Right forelimb (tissue), 1 donor: ENCODE results near the gene CDH4.

Experiments
- DNase-seq: peaks from one replicate; pipeline ENCODE4 v3.0.0-alpha.2; 2018

The CDH4 gene

DNA sequence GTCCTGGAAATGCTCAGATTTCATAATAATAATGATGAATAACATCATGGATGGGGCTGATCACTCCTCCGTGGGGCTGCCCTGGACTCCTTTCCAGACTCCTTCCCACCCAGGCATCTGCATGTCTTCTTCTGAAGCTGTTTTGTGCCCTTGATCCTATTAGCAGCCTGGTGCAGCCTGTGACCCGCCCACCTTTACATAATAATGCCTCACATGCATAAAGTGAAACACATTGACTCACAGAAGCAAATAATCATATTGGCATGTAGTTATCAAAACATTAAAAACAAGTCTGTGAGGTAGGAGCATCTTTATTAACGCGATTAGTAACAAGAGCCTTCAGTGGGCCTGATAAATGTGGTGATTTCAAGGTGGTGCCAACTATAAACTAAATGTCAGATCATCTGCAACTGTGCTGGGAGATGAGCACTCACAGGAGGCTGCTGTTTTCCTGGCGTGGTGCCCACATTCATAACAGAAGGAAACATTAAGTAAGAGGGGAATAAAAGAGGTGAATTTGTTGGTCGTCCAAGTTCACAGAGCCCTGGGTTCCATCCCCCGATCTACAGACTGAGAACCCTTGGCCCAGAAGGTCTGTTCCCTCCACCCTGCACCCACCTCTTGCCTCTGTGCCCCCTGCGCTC lies 344.7 kb downstream of the CDH4 start:
- DNase-seq: no peak

DNA sequence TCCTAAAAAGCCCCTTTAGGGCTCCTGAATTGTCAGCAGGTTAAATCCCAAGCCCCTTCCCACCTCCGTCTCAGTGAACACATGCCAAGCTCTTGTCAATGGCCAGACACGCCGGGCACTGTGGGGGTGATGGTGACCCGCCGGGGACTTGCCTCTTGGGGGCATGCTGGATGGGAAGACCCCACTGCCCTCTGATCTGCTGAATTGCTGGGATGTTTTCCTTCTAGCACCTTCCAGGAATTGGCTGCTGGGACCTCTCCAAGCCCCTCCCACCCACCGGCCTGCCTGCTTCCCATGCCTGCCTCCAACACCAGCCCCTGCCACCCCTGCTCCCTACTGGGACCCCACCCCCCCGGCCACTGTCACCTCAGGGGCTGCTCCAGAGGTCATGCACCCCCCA lies 345.9 kb downstream of the CDH4 start:
- no peak for DNase-seq

DNA sequence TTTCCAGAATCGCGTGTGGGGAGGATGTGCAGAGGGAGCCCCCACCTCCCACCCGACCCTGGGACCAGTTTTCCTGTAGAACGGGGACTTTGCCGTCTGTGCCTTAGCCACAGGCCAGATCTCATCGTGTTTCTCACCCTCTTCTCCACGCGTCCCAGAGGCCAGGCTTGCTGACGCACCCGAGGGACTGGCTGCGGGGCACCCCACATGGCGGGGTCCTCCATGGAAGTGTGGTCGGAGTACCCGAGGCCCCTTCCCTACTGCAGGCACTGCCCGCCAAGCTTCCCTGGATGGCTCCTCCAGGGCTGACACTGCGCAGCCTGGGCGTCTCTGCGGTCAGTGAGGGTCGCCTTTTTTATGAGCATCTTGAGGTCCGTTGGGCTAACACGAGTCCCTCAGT lies 346.5 kb downstream of the CDH4 start:
- no peak for DNase-seq

DNA sequence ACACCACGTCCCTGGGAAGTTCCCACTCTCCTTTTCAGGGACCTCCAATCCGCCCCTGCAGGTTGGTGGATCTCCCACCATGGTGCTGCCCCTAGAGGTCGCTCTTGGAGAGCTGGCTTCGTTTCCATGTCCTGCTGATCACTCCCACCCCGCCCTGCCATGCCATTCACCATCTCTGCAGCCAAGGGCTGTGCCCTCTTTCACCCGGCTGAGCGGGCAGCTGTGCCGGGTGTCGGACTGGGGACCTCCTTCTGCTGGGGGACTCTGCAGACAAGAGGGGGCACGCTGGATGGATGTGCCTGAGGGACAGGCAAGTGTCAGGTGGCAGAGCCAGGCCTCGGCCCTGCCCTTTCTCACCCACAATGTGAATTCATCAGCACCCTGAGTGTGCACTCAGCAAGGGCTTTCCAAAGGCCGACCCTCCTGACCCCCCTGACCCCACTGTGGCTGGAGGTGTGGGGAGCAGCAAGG lies 347.0 kb downstream of the CDH4 start:
- DNase-seq: no peak

DNA sequence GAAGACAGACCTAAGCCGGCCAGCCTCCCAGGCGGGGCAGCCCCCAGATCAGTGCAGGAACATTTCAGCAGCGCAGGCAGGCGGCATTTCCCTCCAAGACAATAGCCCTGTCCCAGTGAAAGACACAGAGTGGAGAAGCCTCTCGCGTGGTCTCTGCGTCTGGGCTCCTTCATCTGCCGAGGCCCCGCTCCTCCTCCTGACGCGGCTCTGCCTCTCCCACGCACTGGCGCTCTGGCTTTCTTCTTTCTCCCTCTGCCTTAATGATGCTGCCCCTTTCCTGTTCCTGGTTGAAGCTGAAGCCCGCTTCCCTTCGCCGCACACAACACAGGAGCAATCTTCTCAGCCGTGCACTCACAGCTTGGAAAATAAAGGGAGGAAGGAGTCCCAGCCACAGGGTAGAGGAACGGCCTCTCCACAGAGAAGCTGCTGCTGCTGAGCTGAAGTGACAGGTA lies 347.5 kb downstream of the CDH4 start:
- DNase-seq: no peak

DNA sequence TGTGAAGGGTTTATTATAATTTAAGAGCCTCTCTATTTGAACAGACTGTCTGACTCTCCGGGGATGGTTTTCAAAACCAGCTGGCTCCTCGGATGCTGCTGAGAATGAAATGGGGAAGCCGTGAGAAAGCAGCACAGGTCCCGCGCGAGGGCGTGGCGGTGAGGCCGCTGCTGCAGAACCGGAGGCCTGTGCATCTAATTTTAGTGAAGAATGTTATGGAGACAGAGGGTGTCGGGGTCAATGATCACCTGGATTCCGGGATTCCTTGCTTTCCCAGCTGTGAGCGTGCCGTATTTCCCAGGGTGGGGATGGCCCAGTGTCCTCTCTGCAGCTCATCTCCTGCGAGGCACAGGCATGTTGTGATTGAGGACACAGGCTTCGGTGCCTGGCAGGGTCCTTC lies 348.0 kb downstream of the CDH4 start:
- no peak for DNase-seq

GRCh38 chr20:61601361-61601760 lies 349.3 kb downstream of the CDH4 start:
- DNase-seq: no peak

- DNase-seq: no peak
These were observed 349.8 kb downstream of the CDH4 start for GRCh38 chr20:61601853-61602252.

GRCh38 chr20:61603715-61604114 lies 351.7 kb downstream of the CDH4 start:
- DNase-seq: no peak

- no peak for DNase-seq
These were observed 352.5 kb downstream of the CDH4 start for GRCh38 chr20:61604549-61604948.

DNA sequence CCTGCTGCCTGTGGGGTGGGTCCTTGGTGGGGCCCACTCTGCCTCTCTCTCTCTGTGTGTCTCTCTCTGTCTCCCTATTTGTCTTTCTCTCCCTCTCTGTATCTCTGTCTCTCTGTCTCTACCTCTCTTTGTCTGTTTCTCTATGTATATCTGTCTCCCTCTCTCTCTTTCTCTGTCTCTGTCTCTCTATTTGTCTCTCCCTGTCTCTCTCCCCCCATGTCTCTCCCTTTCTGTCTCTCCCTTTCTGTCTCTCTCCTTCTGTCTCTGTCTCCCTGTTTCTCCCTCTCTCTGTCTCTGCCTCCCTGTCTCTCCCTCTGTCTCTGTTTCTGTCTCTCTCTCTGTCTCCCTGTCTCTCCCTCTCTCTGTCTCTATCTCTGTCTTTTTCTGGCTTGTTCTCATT lies 353.2 kb downstream of the CDH4 start:
- DNase-seq: no peak

GRCh38 chr20:61605862-61606557 lies 353.9 kb downstream of the CDH4 start:
- no peak for DNase-seq

DNA sequence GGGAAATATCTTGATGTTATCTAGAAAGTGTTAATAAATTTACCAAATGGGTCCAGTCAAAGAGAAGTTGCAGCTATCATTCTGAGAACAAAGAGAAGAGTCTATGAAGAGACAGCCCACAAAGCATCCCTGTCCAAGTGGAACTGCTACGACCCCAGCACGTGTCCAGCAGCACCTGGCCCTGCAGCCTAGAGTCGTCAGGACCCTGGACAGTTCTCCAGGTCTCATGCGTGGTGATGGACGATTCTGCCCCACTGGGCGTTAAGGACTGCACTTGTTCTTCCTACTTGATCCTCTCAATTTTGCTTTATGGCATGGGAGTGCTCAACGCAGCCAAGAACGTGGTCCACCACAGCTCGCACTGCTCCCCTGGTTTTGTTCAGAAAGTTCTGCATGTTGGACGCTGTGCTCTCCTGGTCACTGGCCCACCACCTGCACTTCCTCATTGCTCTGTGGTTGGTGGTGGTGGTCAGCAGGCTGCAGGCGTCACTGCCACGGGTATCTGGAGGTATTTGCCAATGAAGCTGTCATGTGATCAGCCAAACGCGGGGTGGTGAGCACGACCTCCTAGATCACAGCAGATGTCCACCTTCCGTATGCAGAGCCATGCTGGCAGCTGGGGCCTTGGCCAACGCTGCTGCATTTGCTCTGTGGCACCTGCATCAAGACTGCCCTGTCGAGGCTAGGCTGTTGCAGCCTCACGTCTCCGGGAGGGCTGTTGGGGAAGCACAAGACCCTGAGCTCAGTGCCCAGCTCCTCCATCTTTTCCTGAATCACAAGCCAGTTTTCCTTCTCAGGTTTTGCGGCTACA lies 356.4 kb downstream of the CDH4 start:
- no peak for DNase-seq

GRCh38 chr20:61609461-61609860 lies 357.4 kb downstream of the CDH4 start:
- no peak for DNase-seq

DNA sequence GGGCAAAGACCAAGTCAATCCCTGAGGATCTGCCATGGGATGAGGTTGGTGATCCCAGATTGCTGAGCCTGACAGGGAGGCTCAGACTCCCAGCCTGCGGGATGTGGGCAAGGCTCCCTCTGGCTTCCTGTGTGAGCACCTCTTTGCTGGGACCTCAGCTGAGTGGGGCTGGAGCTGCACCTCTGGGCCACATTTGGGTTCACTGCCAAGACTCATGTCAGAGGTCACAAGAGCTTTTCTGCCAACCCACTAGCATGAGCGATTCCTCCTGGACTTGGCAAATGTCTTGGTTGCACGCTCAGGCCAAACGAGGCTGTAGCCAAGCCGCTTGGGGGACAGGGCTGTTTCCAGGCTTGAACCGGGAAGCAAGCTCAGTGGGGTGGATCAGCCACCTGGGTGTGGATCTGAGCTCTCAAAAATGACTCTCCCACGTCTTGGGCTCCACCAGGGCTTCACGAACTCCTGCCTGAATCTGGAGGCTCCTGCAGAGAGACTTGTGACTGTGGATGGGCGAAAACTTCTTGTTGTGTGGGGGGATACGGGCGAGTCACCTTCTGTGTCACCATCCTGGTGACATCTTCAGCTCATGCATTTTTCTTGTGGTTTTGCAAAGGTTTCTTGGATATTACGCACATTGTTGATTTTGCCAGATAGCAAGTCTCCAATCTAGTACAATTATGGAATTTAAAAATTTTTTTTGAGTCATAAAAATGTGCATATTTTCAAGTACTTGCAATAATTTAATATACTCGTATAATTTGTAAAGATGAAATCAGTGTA lies 359.5 kb downstream of the CDH4 start:
- no peak for DNase-seq

DNA sequence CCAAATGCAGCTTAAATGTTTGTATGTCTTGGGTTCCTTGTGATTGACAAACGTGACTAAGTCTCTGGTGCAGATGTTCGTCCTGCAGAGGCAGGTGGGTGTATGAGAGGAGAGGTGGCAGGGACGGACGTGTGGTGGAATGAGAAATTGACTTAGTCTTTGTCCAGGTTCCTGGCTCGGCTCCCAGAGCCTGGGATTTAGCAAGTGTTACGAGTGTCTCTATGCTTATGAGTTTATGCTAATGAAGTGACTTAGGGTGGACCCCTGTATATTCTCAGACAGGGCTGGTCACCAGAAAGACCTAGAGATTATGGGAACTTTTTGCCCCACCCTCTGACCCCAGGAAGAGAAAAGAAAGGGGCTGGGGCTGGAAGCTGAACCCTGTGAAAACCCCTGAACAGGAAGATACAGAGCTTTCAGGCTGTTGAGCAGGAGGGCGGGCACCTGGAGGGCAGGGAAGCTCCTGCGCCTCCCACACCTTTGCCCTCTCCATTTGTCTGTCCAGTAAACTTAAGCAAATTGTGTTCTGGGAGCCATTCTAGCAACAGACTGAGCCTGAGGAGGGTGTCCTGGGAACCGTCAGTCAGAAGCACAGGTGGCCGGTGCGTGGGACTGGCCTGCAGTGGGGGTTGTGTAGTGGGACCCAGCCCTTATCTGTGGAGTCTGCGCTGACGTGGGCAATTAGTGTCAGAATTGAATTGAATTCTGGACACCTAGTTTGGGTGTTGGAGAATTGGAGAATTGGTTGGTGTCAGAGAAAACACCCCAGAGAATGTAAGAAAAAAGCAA lies 362.1 kb downstream of the CDH4 start:
- DNase-seq: no peak

GRCh38 chr20:61614706-61615100 lies 362.6 kb downstream of the CDH4 start:
- no peak for DNase-seq

DNA sequence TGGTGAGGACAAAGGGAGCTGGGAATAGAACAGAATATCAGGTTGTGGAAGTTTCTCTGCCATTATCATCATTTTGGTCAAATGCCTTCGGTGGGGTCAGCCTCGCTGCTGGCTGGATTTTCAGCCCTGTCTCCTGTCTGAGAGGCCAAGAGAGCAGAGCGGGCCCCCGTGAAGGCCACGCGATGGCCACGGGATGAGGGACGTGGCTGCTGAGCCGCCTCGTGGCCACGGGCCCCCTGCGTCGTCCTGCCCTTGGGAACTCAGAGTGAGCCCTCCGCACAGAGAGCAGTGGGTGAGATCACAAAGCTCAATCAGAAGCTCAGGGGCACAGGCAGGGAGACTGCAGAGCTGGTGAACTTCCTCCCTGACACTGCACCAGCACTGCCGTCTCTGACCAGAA lies 363.7 kb downstream of the CDH4 start:
- DNase-seq: no peak

DNA sequence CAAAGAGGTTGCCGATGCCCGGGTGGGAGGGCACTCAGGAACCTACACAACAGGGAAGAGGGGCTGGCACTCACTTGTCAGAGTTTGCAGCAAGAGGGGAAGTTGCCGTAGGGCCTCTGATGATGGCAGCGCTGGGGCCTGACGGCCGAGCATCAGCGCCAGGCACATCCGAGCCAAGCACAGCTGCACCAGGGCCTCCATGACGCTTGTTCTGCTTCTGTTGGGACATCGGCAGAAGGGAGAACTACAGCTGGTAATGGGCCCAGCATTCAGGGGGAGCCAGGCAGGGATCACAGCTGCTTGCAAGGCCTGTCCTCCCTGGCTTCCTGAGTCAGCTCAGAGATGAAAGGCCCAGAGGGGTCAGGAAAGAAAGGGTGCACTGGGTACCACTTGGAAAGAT lies 367.7 kb downstream of the CDH4 start:
- DNase-seq: no peak

- DNase-seq: no peak
These were observed 368.1 kb downstream of the CDH4 start for GRCh38 chr20:61620174-61620573.

DNA sequence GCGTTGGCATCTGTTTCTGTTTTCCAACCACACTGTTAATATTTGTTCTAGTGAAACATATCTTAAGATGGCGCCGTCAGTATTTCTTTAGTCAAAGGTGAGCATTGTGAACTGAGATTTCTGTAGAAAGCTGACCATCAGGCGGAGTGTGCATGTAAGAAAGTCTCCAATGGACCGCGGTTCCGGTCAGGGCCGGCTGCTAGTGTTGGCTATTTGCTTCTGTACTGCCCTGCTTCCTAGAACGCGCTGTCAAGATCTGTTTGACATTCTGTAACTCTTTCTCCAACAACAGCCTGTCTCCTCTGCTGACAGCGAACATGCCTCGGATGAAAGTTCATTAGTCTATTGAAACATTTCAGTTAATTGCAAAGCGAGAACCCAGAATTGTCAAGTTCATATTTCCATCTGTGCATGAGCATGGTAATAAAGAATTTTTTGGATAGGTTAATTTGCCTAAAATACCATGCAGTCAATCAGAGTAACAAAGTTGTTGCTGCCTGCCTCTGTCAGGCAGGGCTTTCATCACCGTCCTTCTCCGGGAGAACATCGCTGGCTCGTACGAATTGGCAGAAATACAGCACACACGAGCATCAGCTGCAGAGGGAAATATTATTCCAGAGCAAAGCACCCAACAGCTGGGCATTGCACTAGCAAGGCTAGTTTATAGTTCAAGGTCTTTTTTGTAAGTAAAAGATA lies 369.1 kb downstream of the CDH4 start:
- DNase-seq: no peak

GRCh38 chr20:61621852-61622251 lies 369.8 kb downstream of the CDH4 start:
- DNase-seq: no peak
